ENCODE data around the gene ZFAND3. TPM values are rescaled to one million over a fixed set of nuclear protein-coding genes. Genes with fewer than 3 reads are reported as not detected.

The ZFAND3 gene
- total and polyA plus RNA-seq, 2 of the 4 experiments (the other 2 are of a cell fraction): 10.9 to 26.7 TPM

DNA sequence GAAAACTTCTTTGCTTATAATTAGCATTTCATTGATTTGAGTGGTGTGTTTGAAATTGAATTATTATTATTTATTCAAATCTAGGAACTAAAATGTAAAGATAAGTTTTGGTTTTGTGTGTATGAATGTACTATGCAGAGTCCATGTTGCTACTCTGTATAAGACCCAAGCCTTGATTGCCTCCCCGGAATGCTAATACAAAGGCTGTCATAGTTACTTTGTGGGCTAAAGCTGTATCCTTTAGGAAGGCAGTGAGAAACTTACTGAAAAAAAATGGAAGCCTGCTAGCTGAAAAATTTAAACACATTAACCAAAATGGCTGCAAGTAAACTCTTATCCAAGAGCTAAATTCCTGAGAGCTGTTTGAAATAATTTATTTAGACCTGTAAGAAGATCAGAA lies 213.3 kb downstream of the ZFAND3 start:
- no peaks in the 10 kb centered on the region for H3K9me3 ChIP-seq (ENCODE audit: control insufficient read depth, insufficient read depth, low read length)
- dilution Hi-C loops (cut with HindIII; ENCODE audit: low sequenced_read_pairs, unreplicated experiment): no loop called here
- no peak overlapping the region for H2BK5ac ChIP-seq (ENCODE audit: low read depth, low read length, poor library complexity, severe bottlenecking)
- no peak overlapping the region for H3K23ac ChIP-seq (ENCODE audit: low read depth, low read length)
- no peak overlapping the region for H2BK120ac ChIP-seq (ENCODE audit: low read depth, low read length)
- TF ChIP-seq NFE2L2 (IDR thresholded peaks at IDR 0.05; ENCODE audit: low read depth, low read length) (no peak), RFX5 (IDR thresholded peaks at IDR 0.05; ENCODE audit: low read depth, low read length) (no peak), MXI1 (IDR thresholded peaks at IDR 0.05; ENCODE audit: borderline replicate concordance, low read depth, low read length) (no peak), SMC3 (IDR thresholded peaks at IDR 0.05; ENCODE audit: low read depth, low read length) (no peak)
- TF ChIP-seq, protein P1, sequence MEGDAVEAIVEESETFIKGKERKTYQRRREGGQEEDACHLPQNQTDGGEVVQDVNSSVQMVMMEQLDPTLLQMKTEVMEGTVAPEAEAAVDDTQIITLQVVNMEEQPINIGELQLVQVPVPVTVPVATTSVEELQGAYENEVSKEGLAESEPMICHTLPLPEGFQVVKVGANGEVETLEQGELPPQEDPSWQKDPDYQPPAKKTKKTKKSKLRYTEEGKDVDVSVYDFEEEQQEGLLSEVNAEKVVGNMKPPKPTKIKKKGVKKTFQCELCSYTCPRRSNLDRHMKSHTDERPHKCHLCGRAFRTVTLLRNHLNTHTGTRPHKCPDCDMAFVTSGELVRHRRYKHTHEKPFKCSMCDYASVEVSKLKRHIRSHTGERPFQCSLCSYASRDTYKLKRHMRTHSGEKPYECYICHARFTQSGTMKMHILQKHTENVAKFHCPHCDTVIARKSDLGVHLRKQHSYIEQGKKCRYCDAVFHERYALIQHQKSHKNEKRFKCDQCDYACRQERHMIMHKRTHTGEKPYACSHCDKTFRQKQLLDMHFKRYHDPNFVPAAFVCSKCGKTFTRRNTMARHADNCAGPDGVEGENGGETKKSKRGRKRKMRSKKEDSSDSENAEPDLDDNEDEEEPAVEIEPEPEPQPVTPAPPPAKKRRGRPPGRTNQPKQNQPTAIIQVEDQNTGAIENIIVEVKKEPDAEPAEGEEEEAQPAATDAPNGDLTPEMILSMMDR (conservative IDR thresholded peaks at IDR 0.05; ENCODE audit: low read depth, low read length): no peak
- no peak overlapping the region for H3K9ac ChIP-seq (ENCODE audit: low read depth, low read length)
- no peak overlapping the region for H3K4me3 ChIP-seq (ENCODE audit: insufficient read depth, low read depth, low read length)
- no peak overlapping the region for H2AK5ac ChIP-seq (ENCODE audit: low read depth, low read length)
- H3K4me1 ChIP-seq (ENCODE audit: control insufficient read depth, insufficient read depth, low read length): peaks cover 6% of the 10 kb centered on the region
- POLR2A ChIA-PET (ENCODE audit: unreplicated experiment): no interaction called here
- no peaks in the 10 kb centered on the region; the same call in none of the 2 replicates for H3K9me1 ChIP-seq (ENCODE audit: insufficient read depth, low read length)
- no TSS peak for BruUV-seq (replicated peaks)
- in situ Hi-C loops (cut with MboI; ENCODE audit: low sequenced_read_pairs): no loop called here
- no peak overlapping the region for H3K4ac ChIP-seq (ENCODE audit: low read depth, low read length)
- no peak overlapping the region for H2BK20ac ChIP-seq (ENCODE audit: low read depth, low read length)
- H3K4me2 ChIP-seq (ENCODE audit: low read depth, low read length): no peak overlapping the region
- H2BK15ac ChIP-seq (ENCODE audit: low read depth, low read length): no peak overlapping the region
- no peak for DNase-seq
- H3K56ac ChIP-seq (ENCODE audit: extremely low read depth, insufficient read depth, low read length): no peak overlapping the region
- ATAC-seq (ENCODE audit: low read depth): no peak
- H4K5ac ChIP-seq (ENCODE audit: low read depth, low read length): no peak overlapping the region
- CTCF ChIA-PET: interaction anchor here (0.5 to 3.4 kb wide), 3 partner anchors 30 to 461 kb away, joined by 3 to 18 read pairs (median 4); no protein-coding TSS in a partner anchor
- H2AFZ ChIP-seq (replicated peaks; ENCODE audit: low read length, poor library complexity): no peak overlapping the region
- H4K8ac ChIP-seq (ENCODE audit: low read depth in 2 of 2, low read length in 2 of 2): no peak overlapping the region
- H3K27me3 ChIP-seq (ENCODE audit: control insufficient read depth, insufficient read depth, low read length): no peaks in the 10 kb centered on the region
- H3K79me1 ChIP-seq (ENCODE audit: low read depth in 1 of 2, low read length in 2 of 2): peaks cover 16 to 78% of the 10 kb centered on the region in 2 experiments
- no peak overlapping the region for H3K18ac ChIP-seq (ENCODE audit: low read depth, low read length)
- H3K27ac ChIP-seq (ENCODE audit: insufficient read depth, low read length): no peak overlapping the region
- no peaks in the 10 kb centered on the region for H3K36me3 ChIP-seq (ENCODE audit: control insufficient read depth, insufficient read depth, low read length)
- intact Hi-C loops (cut with micrococcal nuclease): loop anchor here (5.0 to 10.0 kb wide), 2 partner anchors 112 to 640 kb away; no protein-coding TSS in a partner anchor
- H4K20me1 ChIP-seq (ENCODE audit: insufficient read depth, low read length): peaks cover 64% of the 10 kb centered on the region
- H4K91ac ChIP-seq (ENCODE audit: insufficient read depth, low read depth, low read length): no peak overlapping the region
- no CpG with 5 or more reads among the region's 1 CpG for WGBS, 2 experiments (ENCODE audit: extremely low coverage in 2 of 2, insufficient read length in 1 of 2)
- no peak overlapping the region for H3K14ac ChIP-seq (replicated peaks; ENCODE audit: low read depth, low read length)
- H2AK9ac ChIP-seq (replicated peaks; ENCODE audit: low read depth, low read length, poor library complexity): no peak overlapping the region

Measured in IMR-90 (cell line).